Common myeloid progenitor, CD34-positive (primary cell): ENCODE results near the gene EIF4ENIF1.
A peak's percentile ranks its signal among the peaks of the same experiment; 100 is the strongest.
"Not testable (repeated sequence)": the region's sequence is repeated elsewhere in the genome, so short reads cannot be mapped to it uniquely, and the experiment has no call there.

Experiments
- CTCF ChIA-PET: fragments of 350-600 bp; sonication (Branson Sonifier 250); formaldehyde crosslinking; loops from one replicate; lab custom pipeline; 2021; ENCODE audit warnings: antibody characterized with exemption; lab: Charles Lee
- POLR2A ChIA-PET: fragments of 350-600 bp; sonication (Branson Sonifier 250); formaldehyde crosslinking; loops from one replicate; lab custom pipeline; 2021; ENCODE audit warnings: antibody characterized with exemption; lab: Charles Lee
- DNase-seq, 3 donors: peaks; one replicate each; pipeline versions ENCODE4 v3.0.0 to v3.0.0-alpha.2; 2013
- H3K27ac ChIP-seq, 2 experiments: 1 replicate in 1 of 2; 2 replicates in 1 of 2; pipeline ENCODE4 v1.7.0; 2013; ENCODE audit warnings: inconsistent platforms in 2 of 2, low read length in 2 of 2, mild to moderate bottlenecking in 2 of 2, low read depth in 1 of 2, moderate library complexity in 1 of 2; ENCODE audit not compliant: severe bottlenecking in 2 of 2, insufficient read depth in 1 of 2, poor library complexity in 1 of 2
- H3K27me3 ChIP-seq, 5 experiments: replicated peaks in 2 of 5; 1 replicate in 3 of 5; 2 replicates in 2 of 5; pipeline versions ENCODE4 v1.6.1 to v1.7.0; 2013; ENCODE audit warnings: low read length in 4 of 5, mild to moderate bottlenecking in 2 of 5, moderate library complexity in 2 of 5, inconsistent platforms in 1 of 5; ENCODE audit not compliant: insufficient read depth in 5 of 5, control insufficient read depth in 4 of 5
- H3K36me3 ChIP-seq, 4 experiments: 1 replicate in 2 of 4; 2 replicates in 2 of 4; pipeline versions ENCODE4 v1.6.1 to v1.7.0; 2013; ENCODE audit warnings: low read length in 3 of 4, control low read depth in 1 of 4, mild to moderate bottlenecking in 1 of 4; ENCODE audit not compliant: control insufficient read depth in 4 of 4, insufficient read depth in 4 of 4
- H3K4me1 ChIP-seq, 4 experiments: 1 replicate in 3 of 4; 2 replicates in 1 of 4; pipeline versions ENCODE4 v1.6.1 to v1.7.1; 2013; ENCODE audit warnings: low read length in 3 of 4, mild to moderate bottlenecking in 3 of 4, control low read depth in 1 of 4, inconsistent platforms in 1 of 4, moderate library complexity in 1 of 4; ENCODE audit not compliant: control insufficient read depth in 4 of 4, insufficient read depth in 4 of 4; ENCODE audit errors: control extremely low read depth in 1 of 4
- H3K4me3 ChIP-seq, 7 experiments: 1 replicate in 4 of 7; 2 replicates in 3 of 7; pipeline versions ENCODE4 v1.5.1 to v1.7.0; 2013; ENCODE audit warnings: mild to moderate bottlenecking in 7 of 7, low read length in 6 of 7, moderate library complexity in 6 of 7, inconsistent platforms in 2 of 7, low read depth in 2 of 7, control low read depth in 1 of 7; ENCODE audit not compliant: insufficient read depth in 4 of 7, control insufficient read depth in 1 of 7; ENCODE audit errors: extremely low read depth in 1 of 7
- H3K9me3 ChIP-seq, 5 experiments: 1 replicate in 4 of 5; 2 replicates in 1 of 5; pipeline versions ENCODE4 v1.6.1 to v1.7.1; 2013; ENCODE audit warnings: low read length in 4 of 5, mild to moderate bottlenecking in 2 of 5, inconsistent platforms in 1 of 5, low read depth in 1 of 5, moderate library complexity in 1 of 5; ENCODE audit not compliant: control insufficient read depth in 4 of 5, insufficient read depth in 2 of 5; ENCODE audit errors: control extremely low read depth in 1 of 5
- WGBS: methylation state at CpG from one replicate; pipeline ENCODE4 v1.1.5; 2013; ENCODE audit not compliant: insufficient coverage; 5-methylcytosine and 5-hydroxymethylcytosine counted together

The EIF4ENIF1 gene

DNA sequence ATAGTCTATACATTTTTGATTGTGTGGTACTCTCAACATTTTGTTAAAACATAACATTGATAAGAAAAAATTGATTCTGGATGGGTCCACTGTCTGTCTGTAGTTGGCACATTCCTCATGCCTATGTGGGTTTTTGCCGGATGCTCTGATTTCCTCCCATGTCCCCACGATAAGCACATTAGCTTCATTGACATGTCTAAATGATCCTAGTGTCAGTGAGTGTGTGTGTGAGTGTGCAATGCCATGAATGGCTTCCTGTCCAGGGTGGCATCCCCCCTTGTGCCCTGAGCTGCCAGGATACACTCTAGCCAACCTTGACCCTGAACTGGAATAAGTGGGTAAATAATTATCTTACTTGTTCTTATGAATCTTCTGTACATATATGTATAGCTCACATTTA is 12.1 kb upstream of the EIF4ENIF1 start:
- peaks cover 0 to 6% (median 3%) of the 10 kb centered on the region in 4 experiments for H3K4me1 ChIP-seq
- H3K27me3 ChIP-seq: no peaks in the 10 kb centered on the region
- H3K27ac ChIP-seq: no peak overlapping the region
- H3K4me3 ChIP-seq: no peak overlapping the region
- ChIA-PET CTCF (interaction anchor here (1.5 kb wide), 1 partner anchor 11 kb away, joined by 3 read pairs; no protein-coding TSS in a partner anchor), POLR2A (no interaction called here)
- peaks cover 0 to 4% (median 1%) of the 10 kb centered on the region in 4 experiments for H3K36me3 ChIP-seq
- no CpG with 5 or more reads among the region's 2 CpGs for WGBS
- H3K9me3 ChIP-seq: peaks cover 0 to 6% (median 0%) of the 10 kb centered on the region in 5 experiments
- DNase-seq: peak in 2 of 3 donors; percentile 15 to 25

GRCh38 chr22:31497148-31497938 is 7.7 kb upstream of the EIF4ENIF1 start:
- H3K4me1 ChIP-seq: peaks cover 4 to 19% (median 10%) of the 10 kb centered on the region in 4 experiments
- peak overlapping the region; percentile 71 to 97 (median 89) for H3K4me3 ChIP-seq
- ChIA-PET CTCF (interaction anchor here (0.9 kb wide), 1 partner anchor 35 kb away, joined by 3 read pairs; no protein-coding TSS in a partner anchor), POLR2A (no interaction called here)
- H3K36me3 ChIP-seq: peaks cover 0 to 4% (median 0%) of the 10 kb centered on the region in 4 experiments
- 28% methylated on average over 3 of the region's 10 CpGs for WGBS
- peak in 2 of 3 donors; percentile 14 to 30 for DNase-seq
- no peaks in the 10 kb centered on the region for H3K27me3 ChIP-seq
- peaks cover 0 to 6% (median 0%) of the 10 kb centered on the region in 5 experiments for H3K9me3 ChIP-seq
- peak overlapping the region in 1 of 2 experiments; percentile 74 for H3K27ac ChIP-seq

- WGBS: 0% methylated on average over 29 of the region's 30 CpGs
- peak in 1 of 3 donors; percentile 32 for DNase-seq
- Histone ChIP-seq H3K36me3 (peaks cover 0 to 6% (median 0%) of the 10 kb centered on the region in 4 experiments), H3K9me3 (peaks cover 0 to 6% (median 0%) of the 10 kb centered on the region in 5 experiments), H3K27ac (peak overlapping the region in 1 of 2 experiments; percentile 74), H3K4me3 (peak overlapping the region; percentile 71 to 97 (median 89)), H3K4me1 (peaks cover 4 to 21% (median 14%) of the 10 kb centered on the region in 4 experiments), H3K27me3 (no peaks in the 10 kb centered on the region)
- CTCF ChIA-PET: no interaction called here
- POLR2A ChIA-PET: no interaction called here
Observed at GRCh38 chr22:31496735-31497146, 7.1 kb upstream of the EIF4ENIF1 start.

- CTCF ChIA-PET: no interaction called here
- H3K4me3 ChIP-seq: peak within 1 kb of the TSS; percentile 71 to 97 (median 89)
- WGBS: 0% methylated on average over 64 of the region's 70 CpGs
- peaks cover 0 to 3% (median 0%) of the 10 kb centered on the region in 4 experiments for H3K36me3 ChIP-seq
- H3K9me3 ChIP-seq: peaks cover 0 to 6% (median 0%) of the 10 kb centered on the region in 5 experiments
- peak within 1 kb of the TSS; percentile 33 to 78 for H3K27ac ChIP-seq
- H3K4me1 ChIP-seq: peaks cover 9 to 27% (median 19%) of the 10 kb centered on the region in 4 experiments
- POLR2A ChIA-PET: no interaction called here
- no peaks in the 10 kb centered on the region for H3K27me3 ChIP-seq
- peak; percentile 96 to 98 (median 97) for DNase-seq
Observed at GRCh38 chr22:31496007-31496734, 6.5 kb upstream of the EIF4ENIF1 start, which contains the start of gene SFI1. Gene SFI1, plus strand, starts transcription at chr22:31496536. Its CDS starts 11,749 bp downstream, at chr22:31508285.

GRCh38 chr22:31495343-31495742 is 5.7 kb upstream of the EIF4ENIF1 start:
- Histone ChIP-seq H3K27ac (peak overlapping the region; percentile 33 to 78), H3K4me1 (peaks cover 14 to 35% (median 26%) of the 10 kb centered on the region in 4 experiments), H3K9me3 (peaks cover 0 to 6% (median 0%) of the 10 kb centered on the region in 5 experiments), H3K27me3 (no peaks in the 10 kb centered on the region), H3K36me3 (peaks cover 0 to 3% (median 0%) of the 10 kb centered on the region in 4 experiments), H3K4me3 (peak overlapping the region in 4 of 7 experiments; percentile 89 to 97 (median 95))
- 66% methylated on average over 4 of the region's 15 CpGs for WGBS
- no peak for DNase-seq
- ChIA-PET POLR2A (no interaction called here), CTCF (no interaction called here)

DNA sequence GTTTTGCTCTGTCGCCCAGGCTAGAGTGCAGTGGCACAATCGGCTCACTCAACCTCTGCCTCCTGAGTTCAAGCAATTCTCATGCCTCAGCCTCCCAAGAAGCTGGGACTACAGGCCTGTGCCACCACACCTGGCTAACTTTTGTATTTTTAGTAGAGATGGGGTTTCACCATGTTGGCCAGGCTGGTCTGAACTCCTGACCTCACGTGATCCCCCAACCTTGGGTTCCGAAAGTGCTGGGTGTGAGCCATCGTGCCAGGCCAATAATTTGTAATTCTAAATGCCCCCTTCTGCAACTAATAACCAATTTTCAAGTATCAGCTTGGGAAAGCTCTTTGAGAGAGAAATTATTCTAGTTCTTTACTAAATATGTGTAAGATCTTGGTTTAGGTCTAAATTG is 3.7 kb upstream of the EIF4ENIF1 start:
- not testable (repeated sequence) for H3K27ac ChIP-seq, H3K27me3 ChIP-seq, H3K4me3 ChIP-seq, DNase-seq, H3K9me3 ChIP-seq, H3K36me3 ChIP-seq
- ChIA-PET CTCF (interaction anchor here (0.9 kb wide), 1 partner anchor 25 kb away, joined by 3 read pairs; no protein-coding TSS in a partner anchor), POLR2A (interaction anchor here (0.5 kb wide), 2 partner anchors 146 to 304 kb away, joined by 3 to 5 read pairs; no protein-coding TSS in a partner anchor)
- 100% methylated on average over 2 of the region's 5 CpGs for WGBS
- peaks cover 19 to 45% (median 34%) of the 10 kb centered on the region in 4 experiments for H3K4me1 ChIP-seq
